Effector memory CD8-positive, alpha-beta T cell (primary cell): ENCODE measurements around the gene NFIB.

Source experiments
- ATAC-seq: fragments of 150-1000 bp; cut with Tn5 transposase; replicated peaks from 2 replicates; pipeline ENCODE4 v1.10.0; 2021; ENCODE audit warnings: mild to moderate bottlenecking, moderate library complexity
- DNase-seq, 3 experiments: peaks; one replicate each; pipeline ENCODE4 v3.0.0; 2021
- H3K27ac Mint-ChIP-seq, 2 donors: one replicate each; pipeline ENCODE4 v1.8.0; 2022; ENCODE audit warnings: mild to moderate bottlenecking in 2 of 2, mixed read lengths in 2 of 2, moderate library complexity in 2 of 2
- H3K27me3 Mint-ChIP-seq, 2 donors: one replicate each; pipeline ENCODE4 v1.8.0; 2022; ENCODE audit warnings: mixed read lengths in 2 of 2
- H3K36me3 Mint-ChIP-seq: one replicate; pipeline ENCODE4 v1.8.0; 2022; ENCODE audit warnings: mild to moderate bottlenecking, moderate library complexity, mixed read lengths; ENCODE audit not compliant: insufficient read depth
- H3K4me1 Mint-ChIP-seq, 2 donors: one replicate each; pipeline ENCODE4 v1.8.0; 2022; ENCODE audit warnings: low read depth in 2 of 2, mixed read lengths in 2 of 2
- H3K4me3 Mint-ChIP-seq, 2 donors: one replicate each; pipeline ENCODE4 v1.8.0; 2022; ENCODE audit warnings: mild to moderate bottlenecking in 2 of 2, mixed read lengths in 2 of 2, moderate library complexity in 2 of 2
- H3K9me3 Mint-ChIP-seq, 2 donors: one replicate each; pipeline ENCODE4 v1.8.0; 2022; ENCODE audit warnings: mixed read lengths in 2 of 2

Gene NFIB

GRCh38 chr9:14209399-14210345 lies 104.3 kb downstream of the NFIB start:
- Mint-ChIP-seq H3K36me3 (no peaks in the 10 kb centered on the region), H3K27ac (no peak overlapping the region), H3K4me1 (no peaks in the 10 kb centered on the region), H3K9me3 (peaks cover 2 to 10% of the 10 kb centered on the region in 2 donors), H3K27me3 (peaks cover 0 to 11% of the 10 kb centered on the region in 2 donors), H3K4me3 (no peak overlapping the region)
- no peak for ATAC-seq
- DNase-seq, result no peak

- H3K9me3 Mint-ChIP-seq, result peaks cover 0 to 2% of the 10 kb centered on the region in 2 donors
- H3K4me3 Mint-ChIP-seq, result no peak overlapping the region
- H3K4me1 Mint-ChIP-seq, result no peaks in the 10 kb centered on the region
- DNase-seq, result no peak
- H3K27ac Mint-ChIP-seq, result no peak overlapping the region
- no peaks in the 10 kb centered on the region for H3K36me3 Mint-ChIP-seq
- no peak for ATAC-seq
- no peaks in the 10 kb centered on the region for H3K27me3 Mint-ChIP-seq
Observed at GRCh38 chr9:14207352-14207995, 106.5 kb downstream of the NFIB start.

GRCh38 chr9:14205463-14205862 lies 108.5 kb downstream of the NFIB start:
- no peak for DNase-seq
- no peak overlapping the region for H3K4me3 Mint-ChIP-seq

GRCh38 chr9:14203356-14204056 lies 110.4 kb downstream of the NFIB start:
- Mint-ChIP-seq H3K4me1 (no peaks in the 10 kb centered on the region), H3K4me3 (no peak overlapping the region), H3K9me3 (peaks cover 0 to 7% of the 10 kb centered on the region in 2 donors), H3K36me3 (no peaks in the 10 kb centered on the region), H3K27me3 (no peaks in the 10 kb centered on the region), H3K27ac (no peak overlapping the region)
- DNase-seq, result no peak
- ATAC-seq, result no peak

More at GRCh38 chr9:14205463-14205862, 108.5 kb downstream of the NFIB start:
- ATAC-seq, result no peak
- Mint-ChIP-seq H3K27ac (no peak overlapping the region), H3K36me3 (no peaks in the 10 kb centered on the region), H3K27me3 (no peaks in the 10 kb centered on the region), H3K9me3 (peaks cover 0 to 7% of the 10 kb centered on the region in 2 donors), H3K4me1 (no peaks in the 10 kb centered on the region)

- no peaks in the 10 kb centered on the region for H3K36me3 Mint-ChIP-seq
- DNase-seq (no peak), ATAC-seq (no peak)
- H3K9me3 Mint-ChIP-seq, result peaks cover 0 to 5% of the 10 kb centered on the region in 2 donors
- H3K27ac Mint-ChIP-seq, result no peak overlapping the region
- H3K27me3 Mint-ChIP-seq, result no peaks in the 10 kb centered on the region
- no peak overlapping the region for H3K4me3 Mint-ChIP-seq
- H3K4me1 Mint-ChIP-seq, result no peaks in the 10 kb centered on the region
Observed at GRCh38 chr9:14198841-14199455, 115.0 kb downstream of the NFIB start.

GRCh38 chr9:14198047-14198840 lies 115.7 kb downstream of the NFIB start:
- no peaks in the 10 kb centered on the region for H3K36me3 Mint-ChIP-seq
- H3K4me1 Mint-ChIP-seq, result no peaks in the 10 kb centered on the region
- H3K4me3 Mint-ChIP-seq, result no peak overlapping the region
- no peak for ATAC-seq
- no peak overlapping the region for H3K27ac Mint-ChIP-seq
- peaks cover 0 to 5% of the 10 kb centered on the region in 2 donors for H3K9me3 Mint-ChIP-seq
- DNase-seq, result no peak
- no peaks in the 10 kb centered on the region for H3K27me3 Mint-ChIP-seq

- no peak for ATAC-seq
- Mint-ChIP-seq H3K4me3 (no peak overlapping the region), H3K27me3 (no peaks in the 10 kb centered on the region), H3K9me3 (peaks cover 0 to 5% of the 10 kb centered on the region in 2 donors), H3K27ac (no peak overlapping the region), H3K4me1 (no peaks in the 10 kb centered on the region), H3K36me3 (no peaks in the 10 kb centered on the region)
- DNase-seq, result no peak
Observed at GRCh38 chr9:14197325-14197858, 116.5 kb downstream of the NFIB start.

GRCh38 chr9:14193328-14193990 lies 120.5 kb downstream of the NFIB start:
- Mint-ChIP-seq H3K27me3 (no peaks in the 10 kb centered on the region), H3K27ac (no peak overlapping the region), H3K4me3 (no peak overlapping the region), H3K4me1 (no peaks in the 10 kb centered on the region), H3K9me3 (no peaks in the 10 kb centered on the region), H3K36me3 (no peaks in the 10 kb centered on the region)
- DNase-seq (no peak), ATAC-seq (no peak)

GRCh38 chr9:14192556-14192955 lies 121.4 kb downstream of the NFIB start:
- Mint-ChIP-seq H3K27ac (no peak overlapping the region), H3K36me3 (no peaks in the 10 kb centered on the region), H3K4me3 (no peak overlapping the region), H3K4me1 (no peaks in the 10 kb centered on the region), H3K27me3 (no peaks in the 10 kb centered on the region), H3K9me3 (no peaks in the 10 kb centered on the region)
- DNase-seq (no peak), ATAC-seq (no peak)

- H3K36me3 Mint-ChIP-seq, result no peaks in the 10 kb centered on the region
- DNase-seq, result no peak
Observed at GRCh38 chr9:14191512-14191911, 122.4 kb downstream of the NFIB start.

GRCh38 chr9:14190240-14190639 lies 123.7 kb downstream of the NFIB start:
- Mint-ChIP-seq H3K36me3 (no peaks in the 10 kb centered on the region), H3K4me1 (no peaks in the 10 kb centered on the region), H3K27me3 (no peaks in the 10 kb centered on the region), H3K9me3 (no peaks in the 10 kb centered on the region), H3K4me3 (no peak overlapping the region), H3K27ac (no peak overlapping the region)
- DNase-seq (no peak), ATAC-seq (no peak)

More at GRCh38 chr9:14191512-14191911, 122.4 kb downstream of the NFIB start:
- H3K27me3 Mint-ChIP-seq, result no peaks in the 10 kb centered on the region
- no peak for ATAC-seq
- H3K4me1 Mint-ChIP-seq, result no peaks in the 10 kb centered on the region
- H3K9me3 Mint-ChIP-seq, result no peaks in the 10 kb centered on the region
- no peak overlapping the region for H3K27ac Mint-ChIP-seq
- no peak overlapping the region for H3K4me3 Mint-ChIP-seq

- Mint-ChIP-seq H3K27ac (no peak overlapping the region), H3K36me3 (no peaks in the 10 kb centered on the region), H3K9me3 (no peaks in the 10 kb centered on the region), H3K4me3 (no peak overlapping the region), H3K4me1 (no peaks in the 10 kb centered on the region), H3K27me3 (no peaks in the 10 kb centered on the region)
- ATAC-seq (no peak), DNase-seq (no peak)
Observed at GRCh38 chr9:14189578-14189977, 124.4 kb downstream of the NFIB start.
